Type B pancreatic cell (in vitro differentiated cells): ENCODE measurements around the gene CROT. TPM values are rescaled to one million over a fixed set of nuclear protein-coding genes. Genes with fewer than 3 reads are reported as not detected.

Experiments used
- DNase-seq: peaks from one replicate; pipeline ENCODE4 v3.0.0; 2021; ENCODE audit warnings: mixed read lengths; ENCODE audit not compliant: unreplicated experiment; ENCODE audit errors: extremely low spot score
- H3K27ac Mint-ChIP-seq: 2 replicates; pipeline ENCODE4 v1.8.0; 2021; ENCODE audit warnings: mild to moderate bottlenecking, mixed read lengths
- H3K27me3 Mint-ChIP-seq: 2 replicates; pipeline ENCODE4 v1.8.0; 2021; ENCODE audit warnings: mixed read lengths
- H3K36me3 Mint-ChIP-seq: 2 replicates; pipeline ENCODE4 v1.8.0; 2021; ENCODE audit warnings: mixed read lengths
- H3K4me1 Mint-ChIP-seq: one replicate; pipeline ENCODE4 v1.8.0; 2021; ENCODE audit warnings: mixed read lengths; ENCODE audit not compliant: unreplicated experiment
- H3K4me3 Mint-ChIP-seq: 2 replicates; pipeline ENCODE4 v1.8.0; 2021; ENCODE audit warnings: mild to moderate bottlenecking, mixed read lengths
- H3K9me3 Mint-ChIP-seq: 2 replicates; pipeline ENCODE4 v1.8.0; 2021; ENCODE audit warnings: mixed read lengths
- long read RNA-seq: library from polyadenylated mRNA; unstranded; transcript quantifications from one replicate; pipeline ENCODE4 v2.0.0, GENCODE V29; 2020
- total RNA-seq: library from RNA; stranded (reverse); gene quantifications from 2 replicates; pipeline ENCODE4 v1.2.1, GENCODE V29; 2021; ENCODE audit warnings: low replicate concordance
- TF ChIP-seq, protein P1 (sequence below): fragments of 200-600 bp; sonication (generic); conservative IDR thresholded peaks from 2 replicates; pipeline ENCODE4 v1.5.0; 2021; ENCODE audit warnings: antibody characterized with exemption, mild to moderate bottlenecking

Gene CROT, protein sequence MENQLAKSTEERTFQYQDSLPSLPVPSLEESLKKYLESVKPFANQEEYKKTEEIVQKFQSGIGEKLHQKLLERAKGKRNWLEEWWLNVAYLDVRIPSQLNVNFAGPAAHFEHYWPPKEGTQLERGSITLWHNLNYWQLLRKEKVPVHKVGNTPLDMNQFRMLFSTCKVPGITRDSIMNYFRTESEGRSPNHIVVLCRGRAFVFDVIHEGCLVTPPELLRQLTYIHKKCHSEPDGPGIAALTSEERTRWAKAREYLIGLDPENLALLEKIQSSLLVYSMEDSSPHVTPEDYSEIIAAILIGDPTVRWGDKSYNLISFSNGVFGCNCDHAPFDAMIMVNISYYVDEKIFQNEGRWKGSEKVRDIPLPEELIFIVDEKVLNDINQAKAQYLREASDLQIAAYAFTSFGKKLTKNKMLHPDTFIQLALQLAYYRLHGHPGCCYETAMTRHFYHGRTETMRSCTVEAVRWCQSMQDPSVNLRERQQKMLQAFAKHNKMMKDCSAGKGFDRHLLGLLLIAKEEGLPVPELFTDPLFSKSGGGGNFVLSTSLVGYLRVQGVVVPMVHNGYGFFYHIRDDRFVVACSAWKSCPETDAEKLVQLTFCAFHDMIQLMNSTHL
- total RNA-seq = 19.6 and 21.9 TPM in 2 replicates
- long read RNA-seq, transcript CROT-202 (4 exons, 1,213 nt) = minor isoform, 9 of 85 reads
- long read RNA-seq, transcript CROT-201 (18 exons, 3,175 nt) = major isoform, 61 of 85 reads
- long read RNA-seq, partial matches to known transcripts = 7 of 85 reads
- long read RNA-seq, other reads (novel, unspliced or antisense) = 7 of 85 reads

DNA sequence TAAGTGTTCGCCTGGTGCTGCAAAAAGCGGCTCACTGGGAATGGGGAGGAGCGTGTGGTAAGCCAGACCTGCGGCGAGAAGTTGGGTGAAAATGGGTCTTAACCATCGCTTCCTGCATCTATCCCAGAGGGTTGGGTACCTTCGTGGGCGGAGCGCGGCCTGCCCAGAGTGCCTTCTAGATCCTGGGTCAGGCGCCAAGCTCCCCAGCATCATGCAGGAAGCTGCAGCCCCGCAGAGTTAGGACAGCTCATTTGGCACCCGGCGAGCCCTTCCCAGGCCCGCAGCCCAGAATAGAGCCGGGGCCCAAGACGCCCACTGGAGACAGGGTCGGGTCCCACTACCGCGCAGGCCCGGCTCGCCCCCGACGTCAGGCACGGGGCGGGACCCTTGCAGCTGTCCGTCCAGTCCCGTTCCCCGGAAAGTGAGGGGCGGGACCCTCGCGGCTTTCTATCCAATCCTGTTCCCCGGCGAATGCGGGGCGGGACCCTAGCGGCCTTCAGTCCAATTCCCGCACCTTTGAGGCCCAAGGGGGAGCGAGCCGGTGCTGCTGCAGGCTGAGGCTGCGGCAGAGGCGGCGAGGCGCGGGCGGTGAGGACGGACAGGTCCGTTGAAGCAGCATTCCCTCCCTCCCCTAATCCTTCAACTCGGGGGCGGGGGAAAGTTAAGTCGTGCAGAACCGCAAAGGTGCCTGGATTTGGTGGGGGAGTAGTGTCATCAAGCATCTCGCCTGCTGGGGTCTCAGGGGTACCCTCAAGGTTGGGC is at the start of gene CROT:
CROT (plus strand) TSS at position 499 of the 762 bp plus-strand sequence. CDS start 3,405 bp downstream, outside the sequence.
- peaks cover 14% of the 10 kb centered on the region for H3K4me1 Mint-ChIP-seq
- peaks cover 2% of the 10 kb centered on the region for H3K9me3 Mint-ChIP-seq
- no peaks in the 10 kb centered on the region for H3K27me3 Mint-ChIP-seq
- TF ChIP-seq, protein P1, sequence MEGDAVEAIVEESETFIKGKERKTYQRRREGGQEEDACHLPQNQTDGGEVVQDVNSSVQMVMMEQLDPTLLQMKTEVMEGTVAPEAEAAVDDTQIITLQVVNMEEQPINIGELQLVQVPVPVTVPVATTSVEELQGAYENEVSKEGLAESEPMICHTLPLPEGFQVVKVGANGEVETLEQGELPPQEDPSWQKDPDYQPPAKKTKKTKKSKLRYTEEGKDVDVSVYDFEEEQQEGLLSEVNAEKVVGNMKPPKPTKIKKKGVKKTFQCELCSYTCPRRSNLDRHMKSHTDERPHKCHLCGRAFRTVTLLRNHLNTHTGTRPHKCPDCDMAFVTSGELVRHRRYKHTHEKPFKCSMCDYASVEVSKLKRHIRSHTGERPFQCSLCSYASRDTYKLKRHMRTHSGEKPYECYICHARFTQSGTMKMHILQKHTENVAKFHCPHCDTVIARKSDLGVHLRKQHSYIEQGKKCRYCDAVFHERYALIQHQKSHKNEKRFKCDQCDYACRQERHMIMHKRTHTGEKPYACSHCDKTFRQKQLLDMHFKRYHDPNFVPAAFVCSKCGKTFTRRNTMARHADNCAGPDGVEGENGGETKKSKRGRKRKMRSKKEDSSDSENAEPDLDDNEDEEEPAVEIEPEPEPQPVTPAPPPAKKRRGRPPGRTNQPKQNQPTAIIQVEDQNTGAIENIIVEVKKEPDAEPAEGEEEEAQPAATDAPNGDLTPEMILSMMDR = peak; percentile 28
- peak within 1 kb of the TSS; percentile 97 for H3K27ac Mint-ChIP-seq
- peaks cover 38% of the 10 kb centered on the region for H3K36me3 Mint-ChIP-seq
- H3K4me3 Mint-ChIP-seq = peak within 1 kb of the TSS; percentile 97
- DNase-seq = peak; percentile 96

DNA sequence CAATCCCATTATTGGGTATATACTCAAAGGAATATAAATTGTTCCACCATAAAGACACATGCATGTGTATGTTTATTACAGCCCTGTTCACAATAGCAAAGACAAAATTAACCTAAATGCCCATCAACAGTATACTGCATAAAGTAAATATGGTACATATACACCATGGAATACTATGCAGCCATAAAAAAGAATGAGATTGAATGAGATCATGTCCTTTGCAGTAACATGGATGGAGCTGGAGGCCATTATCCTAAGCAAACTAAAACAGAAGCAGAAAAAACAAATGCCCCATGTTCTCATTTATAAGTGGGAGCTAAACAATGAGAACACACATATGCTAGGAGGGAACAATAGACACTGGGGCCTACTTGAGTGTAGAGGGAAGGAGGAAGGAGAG is 44.7 kb upstream of the CROT start:
- peaks cover 11% of the 10 kb centered on the region for H3K9me3 Mint-ChIP-seq
- no peak for DNase-seq
- no peaks in the 10 kb centered on the region for H3K36me3 Mint-ChIP-seq
- no peaks in the 10 kb centered on the region for H3K4me1 Mint-ChIP-seq
- H3K27ac Mint-ChIP-seq = no peak overlapping the region
- H3K4me3 Mint-ChIP-seq = no peak overlapping the region
- H3K27me3 Mint-ChIP-seq = peaks cover 4% of the 10 kb centered on the region
- TF ChIP-seq, protein P1 = no peak

DNA sequence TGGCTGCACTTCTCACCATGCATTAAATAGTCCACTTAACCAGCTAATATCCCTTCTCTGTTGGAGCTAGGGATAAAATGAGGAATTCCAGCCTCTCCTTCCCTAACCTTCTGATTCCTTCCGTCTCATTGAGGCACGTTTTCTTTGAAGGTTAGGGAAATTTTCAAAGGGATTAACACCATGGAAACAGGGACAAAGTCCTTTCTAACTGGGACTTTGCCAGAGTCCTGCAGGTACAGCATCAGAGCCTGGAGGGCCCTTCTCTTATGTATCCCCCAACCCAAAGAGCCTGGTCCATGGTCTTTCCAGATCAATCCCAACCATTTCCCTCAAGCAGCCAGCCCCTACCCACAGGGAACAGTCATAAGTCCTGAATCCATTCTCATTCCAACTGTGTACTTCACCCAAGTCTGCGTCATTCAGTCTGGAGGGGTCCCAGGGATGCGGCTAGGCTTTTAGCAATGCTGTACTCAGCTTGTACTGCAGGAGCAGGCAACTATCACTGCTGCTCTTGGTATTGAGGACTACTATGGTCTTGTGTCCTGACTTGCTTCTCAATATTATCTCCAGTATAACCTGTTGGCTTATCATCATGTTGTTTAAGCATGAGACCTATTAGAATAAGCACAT is 34.6 kb upstream of the CROT start:
- Mint-ChIP-seq H3K4me3 (no peak overlapping the region), H3K27me3 (peaks cover 3% of the 10 kb centered on the region), H3K9me3 (no peaks in the 10 kb centered on the region), H3K36me3 (no peaks in the 10 kb centered on the region), H3K4me1 (no peaks in the 10 kb centered on the region), H3K27ac (no peak overlapping the region)
- TF ChIP-seq, protein P1 = no peak
- DNase-seq = no peak

DNA sequence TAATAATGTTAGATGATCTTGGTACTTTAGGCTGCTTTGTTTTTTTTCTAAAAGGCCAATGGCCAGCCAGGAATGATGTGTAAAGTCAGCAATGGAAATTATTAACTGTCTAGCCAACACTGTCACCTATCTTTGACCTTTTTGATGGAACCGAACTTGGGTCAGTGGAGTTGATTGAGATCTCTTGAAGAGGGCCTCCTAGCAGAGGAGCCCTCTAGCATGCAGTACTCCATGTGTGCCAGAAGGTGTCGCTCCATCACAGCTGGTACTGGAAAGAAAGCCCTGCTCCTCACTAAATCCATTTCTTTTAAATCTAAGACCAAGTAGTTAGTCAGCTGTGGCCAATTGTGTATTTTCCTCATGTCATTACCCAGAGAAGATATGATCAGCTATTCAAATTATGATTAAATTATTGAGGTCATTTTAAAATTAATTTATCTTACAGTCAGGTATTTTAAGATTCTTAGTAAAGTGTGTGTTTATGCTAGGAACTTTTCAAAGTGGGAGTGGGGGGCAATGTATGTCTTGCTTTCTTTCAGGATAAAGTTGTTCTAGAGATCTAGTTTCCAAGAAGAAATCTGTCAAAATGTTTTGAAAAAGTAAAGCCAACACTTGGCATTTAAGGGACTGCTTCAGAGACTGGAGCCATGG is 33.1 kb upstream of the CROT start:
- Mint-ChIP-seq H3K27ac (no peak overlapping the region), H3K4me3 (no peak overlapping the region), H3K4me1 (no peaks in the 10 kb centered on the region), H3K9me3 (no peaks in the 10 kb centered on the region), H3K27me3 (no peaks in the 10 kb centered on the region), H3K36me3 (no peaks in the 10 kb centered on the region)
- no peak for DNase-seq
- TF ChIP-seq, protein P1 = peak; percentile 99
